Activated T-cell treated with anti-CD3 and anti-CD28 coated beads for 24 hours (primary cell): ENCODE measurements around the gene JDP2.

Experiments used
- DNase-seq: peaks from one replicate; pipeline ENCODE4 v3.0.0-alpha.2; 2020; ENCODE audit warnings: low read depth

JDP2 gene

DNA sequence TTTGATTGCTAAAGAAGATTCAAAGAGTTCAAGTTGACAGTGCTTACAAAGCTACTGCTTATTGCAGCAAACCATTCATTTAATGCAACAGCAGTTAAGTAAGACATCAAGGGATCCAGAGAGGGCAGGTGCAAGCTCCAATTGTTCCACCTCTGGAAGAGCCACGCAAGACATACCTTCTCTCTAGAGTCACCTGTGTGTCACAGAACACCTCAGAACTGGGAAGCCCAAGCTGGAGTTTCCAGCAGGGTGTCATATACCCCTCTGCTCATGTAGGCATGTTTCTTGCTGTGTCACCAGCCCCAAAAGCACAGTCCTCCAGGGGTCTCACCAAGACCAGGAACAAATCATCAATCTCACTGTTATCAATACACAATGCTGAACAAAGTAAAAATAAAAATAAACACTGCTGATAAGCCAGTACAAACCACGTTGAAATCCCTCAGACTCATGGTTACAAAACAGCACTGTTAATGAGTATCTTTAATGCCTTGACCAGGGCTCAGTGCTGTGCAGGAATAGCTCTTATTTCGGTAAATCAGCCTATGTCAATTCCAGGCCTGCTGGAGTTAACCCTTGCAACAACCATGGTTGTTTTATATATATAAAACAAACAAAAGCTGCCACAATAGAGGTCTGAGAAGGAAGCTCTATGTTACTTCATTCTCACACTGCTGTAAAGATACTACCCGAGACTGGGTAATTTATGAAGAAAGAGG, 57.0 kb downstream of the JDP2 start:
- DNase-seq = no peak

DNA sequence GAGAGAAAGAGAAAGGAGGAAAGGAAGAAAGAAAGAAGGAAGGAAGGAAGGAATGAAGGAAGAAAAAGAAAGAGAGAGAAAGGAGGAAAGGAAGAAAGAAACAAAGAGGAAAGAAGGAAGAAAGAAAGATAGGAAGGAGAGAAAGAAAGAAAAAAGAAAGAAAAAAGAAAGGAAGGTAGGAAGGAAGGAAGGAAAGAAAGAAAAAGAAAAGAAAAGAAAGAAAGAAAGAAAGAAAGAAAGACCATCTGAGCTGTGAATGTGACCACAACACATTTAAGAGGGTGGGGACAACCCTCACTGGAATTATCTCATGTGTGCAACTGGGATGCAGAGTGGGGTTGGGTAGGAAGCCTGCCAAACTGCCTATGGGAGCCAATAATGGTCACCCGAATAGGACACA, 58.5 kb downstream of the JDP2 start:
- no peak for DNase-seq

DNA sequence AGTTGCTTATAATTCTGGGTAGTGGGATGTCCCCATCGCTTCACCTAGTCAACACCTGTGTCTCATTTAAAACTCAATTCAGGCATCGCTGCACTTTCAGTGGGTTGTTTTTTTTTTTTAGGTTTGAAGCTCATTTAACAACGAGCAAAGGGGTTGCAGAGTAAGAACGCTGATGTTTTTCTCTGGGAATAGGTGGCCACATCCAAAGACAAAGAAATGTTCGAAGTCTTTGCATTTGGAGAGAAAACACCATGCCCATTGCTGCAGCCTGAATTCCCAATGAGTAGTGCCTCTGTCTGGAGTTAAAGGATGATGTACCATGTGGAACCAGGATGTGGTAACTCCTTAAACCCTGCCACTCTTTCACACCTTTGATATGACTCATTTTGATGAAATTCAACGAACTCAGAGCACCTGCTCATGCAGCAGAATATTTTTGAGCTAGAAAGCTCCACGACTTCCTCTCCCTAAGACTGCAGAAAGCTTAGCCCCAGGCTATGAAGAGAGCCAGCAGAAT, 59.4 kb downstream of the JDP2 start:
- DNase-seq = no peak

DNA sequence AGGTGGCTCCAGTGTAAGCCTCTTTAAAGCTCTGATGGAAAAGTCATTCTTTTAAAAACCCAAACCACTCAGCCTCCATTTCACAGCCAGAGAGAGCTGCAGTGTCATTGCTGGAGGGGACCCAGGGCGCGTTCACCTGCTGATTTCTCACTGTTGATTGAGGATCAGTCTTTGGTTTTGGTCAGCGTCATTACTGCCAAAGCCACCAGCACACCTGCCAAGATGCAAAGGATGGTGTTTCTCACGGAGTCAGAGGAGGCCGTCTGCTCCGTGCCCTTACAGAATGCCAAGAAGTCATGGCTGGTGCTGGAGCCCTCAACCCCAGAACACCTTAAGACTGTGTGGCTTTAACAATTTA, 61.6 kb downstream of the JDP2 start:
- no peak for DNase-seq

DNA sequence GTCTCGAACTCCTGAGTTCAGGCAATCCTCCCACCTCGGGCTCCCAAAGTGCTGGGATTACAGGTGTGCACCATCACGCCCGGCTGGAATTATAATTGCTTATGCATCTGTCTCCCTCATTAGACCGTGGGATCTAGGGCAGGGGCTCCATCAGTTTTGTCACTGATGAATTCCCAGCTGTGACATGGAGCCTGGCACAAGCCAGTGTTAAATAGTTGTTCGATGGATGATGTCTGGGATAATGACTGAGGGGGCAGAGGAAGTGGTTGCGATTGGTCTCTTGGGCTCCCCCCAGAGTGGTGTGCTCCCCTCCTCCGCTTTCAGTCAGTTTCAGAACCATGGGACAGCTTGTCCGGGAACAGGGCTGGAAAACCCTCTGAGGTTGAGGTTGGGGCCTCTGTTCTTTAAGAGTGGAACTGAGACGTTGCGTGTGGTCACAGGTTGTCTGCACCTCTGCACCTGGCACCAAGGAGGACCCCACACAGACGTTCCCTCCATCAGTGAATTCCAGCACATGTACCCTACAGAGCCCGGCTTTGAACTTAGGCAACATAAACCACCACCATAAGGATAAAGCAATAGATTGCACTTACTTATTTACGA, 63.7 kb downstream of the JDP2 start:
- DNase-seq = no peak

DNA sequence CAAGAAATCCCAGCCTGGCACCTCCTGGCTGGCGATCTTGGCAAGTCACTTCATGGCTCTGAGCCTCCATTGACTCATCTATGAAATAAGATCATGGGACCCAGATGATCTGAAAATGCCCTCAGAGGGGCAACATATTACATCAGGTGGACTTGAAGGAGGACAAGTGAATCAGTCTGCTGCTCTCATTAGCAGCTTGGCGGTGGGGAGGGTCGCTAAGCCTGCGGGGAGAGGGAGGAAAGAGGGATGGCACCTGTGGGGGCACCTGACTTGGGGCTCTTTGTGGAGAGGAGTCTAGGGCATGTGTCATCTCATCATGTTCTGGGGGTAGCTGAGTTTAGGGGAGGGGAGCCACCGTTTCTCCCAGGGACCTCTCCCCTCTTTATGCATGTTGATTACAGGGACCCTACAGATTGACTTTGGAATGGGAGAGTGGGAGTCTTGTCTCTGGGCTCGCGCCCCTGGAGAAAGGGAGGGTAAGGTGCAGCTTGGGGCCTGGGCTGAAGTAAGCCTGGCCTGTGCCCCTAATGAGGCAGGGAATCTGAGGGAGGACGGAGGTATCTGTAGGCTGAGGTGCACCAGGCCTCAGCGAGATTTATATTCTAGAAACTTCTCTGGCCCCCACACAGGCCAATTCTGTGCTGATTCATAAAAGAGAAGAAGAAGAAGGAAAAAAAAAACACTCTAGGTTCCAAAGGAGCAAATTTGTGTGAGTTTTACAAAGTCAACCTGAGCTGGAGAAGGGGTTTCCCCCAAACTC, 65.2 kb downstream of the JDP2 start:
- DNase-seq = no peak

DNA sequence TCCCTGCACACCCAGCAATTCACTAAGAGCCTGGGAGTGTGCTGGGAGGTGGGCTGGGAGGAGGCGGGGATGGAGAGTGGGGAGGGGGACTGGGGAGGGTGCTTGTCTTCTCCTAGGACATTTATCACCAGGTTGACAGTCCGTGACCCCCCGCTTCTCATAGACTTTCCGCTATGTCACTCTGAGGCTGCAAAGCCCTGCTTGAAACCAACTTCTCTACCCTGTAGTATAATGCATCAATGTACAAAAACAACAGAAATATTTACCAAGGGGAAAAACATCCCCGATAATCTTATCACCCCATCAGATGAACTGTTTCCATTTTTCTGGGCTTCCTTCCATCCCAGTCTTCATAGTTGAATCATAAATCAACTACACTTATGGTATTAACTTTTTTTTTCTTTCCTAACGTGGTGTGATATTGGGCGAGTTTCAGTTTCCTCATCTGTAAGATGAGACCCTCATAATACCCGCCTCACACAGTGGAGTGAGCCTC, 65.8 kb downstream of the JDP2 start:
- DNase-seq = no peak

DNA sequence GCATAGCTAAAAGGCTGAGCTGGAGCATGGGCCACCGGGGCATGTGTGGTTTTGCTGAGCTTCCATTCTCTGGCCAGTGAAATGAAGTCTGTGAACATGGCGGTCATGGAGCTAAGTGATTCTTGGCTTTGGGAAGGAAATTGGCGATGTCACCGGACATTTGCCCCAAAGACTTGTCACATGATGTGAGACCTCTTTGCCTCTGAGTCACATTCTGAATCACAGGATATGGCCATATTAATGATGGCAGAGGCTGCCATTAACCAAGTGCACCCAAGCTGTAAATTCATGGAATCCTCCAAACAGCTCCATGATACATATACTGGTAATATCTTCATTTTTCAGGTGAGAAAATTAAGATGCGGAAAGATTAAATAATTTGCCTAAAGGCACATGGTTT, 67.1 kb downstream of the JDP2 start:
- DNase-seq = no peak

DNA sequence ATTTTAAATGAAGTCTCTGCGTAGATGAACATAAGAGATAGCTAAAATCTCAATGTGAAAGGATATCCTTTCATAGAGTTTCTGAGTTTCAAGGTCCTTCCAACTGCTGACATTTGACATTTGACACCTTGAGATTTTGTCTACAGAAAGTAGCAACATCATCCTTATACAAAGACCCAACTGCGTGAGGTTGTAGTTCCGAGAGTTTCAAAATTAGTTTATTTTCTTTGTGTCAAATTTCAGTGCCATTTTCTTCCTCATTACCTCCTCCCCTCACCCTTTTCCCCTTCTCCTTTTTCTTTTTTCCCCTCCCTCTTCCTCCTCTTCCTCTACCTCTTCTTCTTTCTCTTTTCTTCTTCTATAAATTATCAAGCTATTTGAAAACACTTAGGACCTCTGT, 67.6 kb downstream of the JDP2 start:
- no peak for DNase-seq

DNA sequence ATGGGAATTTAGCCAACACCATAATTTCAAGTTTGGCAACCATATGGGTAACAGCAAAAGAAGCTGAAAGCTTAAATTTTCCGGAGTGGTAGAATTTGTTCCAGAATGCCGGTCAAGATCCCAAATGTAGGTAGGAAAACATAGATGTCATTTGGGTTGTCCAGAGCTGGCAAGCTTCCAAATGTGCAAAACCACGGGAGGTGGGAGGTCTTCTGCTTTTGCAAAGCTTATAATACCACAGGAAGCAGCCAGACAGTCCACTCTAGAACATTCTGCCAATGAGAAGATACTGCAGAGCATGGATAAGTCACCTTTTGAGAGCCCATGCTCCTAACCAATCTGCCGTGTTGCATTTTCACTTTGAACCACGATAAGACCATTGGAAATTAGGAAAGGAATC, 68.1 kb downstream of the JDP2 start:
- DNase-seq = no peak

DNA sequence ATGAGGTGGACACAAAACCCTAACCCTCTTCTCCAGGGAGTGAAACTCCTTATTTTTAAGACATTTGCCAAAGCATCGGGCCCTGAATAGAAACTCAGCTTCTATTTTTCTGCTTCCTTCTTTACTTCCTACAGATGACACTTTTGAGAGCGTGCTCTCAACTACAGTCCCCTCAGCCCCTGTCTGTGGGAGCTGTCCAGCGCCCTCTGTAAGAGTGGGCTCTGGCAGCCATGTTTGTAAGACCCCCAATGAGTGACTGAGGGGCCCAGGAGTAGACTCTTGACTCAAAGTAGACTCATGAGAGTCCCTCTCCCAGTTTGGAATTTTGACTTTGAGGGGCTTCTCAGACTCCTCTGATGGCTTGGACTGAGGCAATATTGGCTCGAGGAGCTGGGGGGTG, 68.9 kb downstream of the JDP2 start:
- DNase-seq = no peak

DNA sequence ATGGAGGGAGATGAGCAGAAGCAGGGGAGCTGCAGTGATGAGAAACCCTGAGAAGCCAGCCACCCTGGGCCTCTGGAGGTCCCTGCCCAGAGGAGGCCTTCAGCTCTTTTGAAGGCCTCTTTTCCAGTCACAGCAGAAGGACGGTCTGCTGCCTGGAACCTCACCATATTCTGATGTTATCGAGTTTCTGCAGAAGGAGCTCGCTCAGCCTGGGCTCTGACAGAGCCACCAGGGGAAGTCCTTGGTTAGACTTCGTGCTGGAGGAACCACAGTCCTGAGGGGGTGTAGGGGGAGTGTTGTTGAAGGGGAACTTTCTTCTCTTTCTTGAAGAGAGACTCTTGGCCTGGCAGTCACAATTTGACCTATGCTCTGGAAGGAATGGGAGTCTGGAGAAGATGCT, 69.4 kb downstream of the JDP2 start:
- no peak for DNase-seq

DNA sequence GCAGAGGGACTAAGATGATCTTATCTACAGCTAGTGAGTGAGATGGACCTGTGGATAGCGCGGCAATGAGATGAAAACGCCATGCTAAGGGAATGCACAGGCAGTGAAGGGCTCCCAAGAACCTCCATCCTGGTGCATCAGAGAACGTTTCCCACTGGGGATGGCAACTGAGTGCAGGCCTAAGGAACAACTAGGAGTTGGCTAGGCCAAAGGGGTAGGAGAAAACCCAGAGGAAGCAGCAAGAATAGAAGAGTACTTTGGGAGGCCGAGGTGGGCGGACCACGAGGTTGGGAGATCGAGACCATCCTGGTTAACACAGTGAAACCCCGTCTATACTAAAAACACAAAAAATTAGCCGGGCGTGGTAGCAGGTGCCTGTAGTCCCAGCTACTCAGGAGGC, 69.9 kb downstream of the JDP2 start:
- DNase-seq = no peak

DNA sequence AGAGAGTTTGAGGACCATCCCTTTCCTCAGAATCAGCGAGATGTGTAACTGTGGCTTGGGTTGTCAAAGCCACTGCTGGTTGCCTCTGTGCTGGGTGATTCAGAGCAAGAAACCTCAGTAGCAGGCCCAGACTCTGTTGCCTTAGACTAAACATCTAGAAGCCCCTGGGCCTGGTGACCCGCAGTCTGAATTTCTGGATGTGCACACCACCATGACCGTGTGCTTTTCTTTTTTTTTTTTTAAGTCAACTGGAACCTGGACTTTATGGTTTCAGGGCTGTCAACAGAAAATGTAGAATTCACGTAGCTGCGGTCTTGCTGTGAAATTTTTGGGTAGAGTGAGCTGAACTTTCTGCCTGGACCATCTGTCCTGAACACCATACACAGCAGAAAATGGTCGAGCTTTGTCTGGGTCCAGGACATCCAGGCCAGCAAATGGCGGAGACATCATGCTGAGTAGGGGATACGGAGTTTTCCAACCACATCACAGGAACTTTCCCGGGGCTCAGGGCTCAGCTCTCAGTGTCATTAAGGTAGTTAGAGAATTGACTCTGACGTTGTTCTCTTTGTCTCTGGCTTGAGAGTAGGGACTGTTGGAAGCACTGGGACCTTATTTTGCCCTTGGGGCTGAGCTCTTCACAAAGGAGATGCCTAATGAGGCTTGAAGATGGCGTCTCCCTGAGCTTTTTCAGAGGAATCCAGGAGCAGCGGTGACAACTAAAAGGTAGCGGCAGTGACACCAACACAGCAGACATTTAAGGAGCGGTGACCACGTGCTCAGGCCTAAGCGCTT, 71.5 kb downstream of the JDP2 start:
- DNase-seq = no peak

DNA sequence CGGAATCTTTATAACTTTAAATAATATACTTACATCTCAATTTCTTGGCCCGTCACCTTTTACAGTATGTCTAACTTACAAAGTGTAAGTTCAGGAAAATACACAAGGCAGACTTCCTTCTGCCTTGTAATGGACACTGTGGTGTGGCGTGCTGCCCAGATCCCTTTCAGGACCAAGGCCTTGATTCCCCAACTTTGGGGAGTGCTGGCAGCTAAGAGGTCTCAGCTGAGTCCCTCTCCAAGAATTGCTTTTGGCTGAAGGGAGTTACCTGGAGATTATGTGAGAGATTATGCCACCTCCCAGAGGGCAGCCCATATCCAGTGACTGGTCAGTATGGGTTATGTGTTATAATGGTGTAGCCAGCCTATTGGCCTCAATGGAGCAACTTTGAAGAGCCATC, 73.3 kb downstream of the JDP2 start:
- DNase-seq = no peak

DNA sequence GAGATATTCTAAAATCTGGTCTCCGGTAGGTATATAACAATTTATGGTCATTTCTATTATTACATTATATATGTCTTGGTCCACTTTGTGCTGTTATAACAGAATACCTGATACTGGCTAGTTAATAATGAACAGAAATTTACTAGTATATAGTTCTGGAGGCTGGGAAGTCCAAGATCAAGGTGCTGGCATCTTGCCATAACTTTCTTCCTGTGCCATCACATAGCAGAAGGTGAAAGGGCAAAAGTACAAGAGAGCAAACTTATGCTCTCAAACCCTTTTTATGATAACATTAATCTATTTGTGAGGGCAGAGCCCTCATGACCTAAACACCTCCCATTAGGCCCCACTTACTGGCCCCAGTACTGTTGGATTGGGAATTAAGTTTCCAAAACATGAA, 76.6 kb downstream of the JDP2 start:
- DNase-seq = no peak

DNA sequence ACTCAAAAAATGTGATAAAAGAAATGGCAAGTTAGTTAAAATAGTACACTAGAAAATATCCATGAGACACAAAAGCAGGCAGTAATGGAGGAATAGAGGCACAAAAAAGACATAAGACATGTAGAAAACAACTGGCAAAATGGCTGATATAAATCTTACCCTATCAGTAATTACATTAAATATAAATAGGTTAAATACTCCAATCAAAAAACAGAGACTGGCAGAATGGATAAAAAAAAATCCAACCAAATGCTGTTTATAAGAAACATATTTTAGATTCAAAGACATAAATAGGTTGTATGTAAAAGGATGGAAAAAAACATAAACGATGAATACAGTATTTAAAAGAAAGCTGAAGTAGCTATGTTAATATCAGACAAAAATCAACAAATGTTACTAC, 79.1 kb downstream of the JDP2 start:
- DNase-seq = no peak

DNA sequence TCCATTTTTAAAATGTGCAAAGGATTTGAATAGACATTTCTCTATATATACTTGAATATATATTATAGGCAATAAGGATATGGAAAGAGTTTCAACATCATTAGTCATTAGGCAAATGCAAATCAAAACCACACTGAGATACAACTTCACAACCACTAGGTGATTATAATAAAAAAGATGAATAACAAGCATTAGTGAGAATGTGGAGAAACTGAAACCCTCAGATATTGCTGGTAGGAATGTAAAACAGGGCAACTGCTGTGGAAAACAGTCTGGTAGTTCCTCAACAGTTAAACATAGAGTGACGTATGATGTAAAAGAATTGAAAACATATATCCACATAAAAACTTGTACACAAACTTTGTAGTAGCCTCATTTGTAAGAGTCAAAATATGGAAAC, 82.7 kb downstream of the JDP2 start:
- no peak for DNase-seq

DNA sequence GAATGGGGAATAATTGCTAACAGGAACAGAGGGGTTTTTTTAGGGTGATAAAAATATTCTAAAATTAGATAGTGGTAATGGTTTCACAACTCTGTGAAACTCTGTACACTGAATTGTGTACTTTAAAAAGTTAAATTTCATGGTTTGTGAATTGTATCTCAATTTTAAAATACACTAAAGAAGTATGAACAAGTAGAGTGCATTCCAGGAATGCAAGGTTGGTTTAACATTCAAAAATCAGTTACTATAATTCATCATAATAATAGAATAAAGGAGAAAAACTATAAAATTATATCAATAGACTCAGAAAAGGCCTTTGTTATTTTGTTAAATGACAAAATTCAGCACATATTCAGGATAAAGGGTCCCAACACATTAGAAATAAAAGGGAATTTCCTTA, 83.4 kb downstream of the JDP2 start:
- DNase-seq = no peak

DNA sequence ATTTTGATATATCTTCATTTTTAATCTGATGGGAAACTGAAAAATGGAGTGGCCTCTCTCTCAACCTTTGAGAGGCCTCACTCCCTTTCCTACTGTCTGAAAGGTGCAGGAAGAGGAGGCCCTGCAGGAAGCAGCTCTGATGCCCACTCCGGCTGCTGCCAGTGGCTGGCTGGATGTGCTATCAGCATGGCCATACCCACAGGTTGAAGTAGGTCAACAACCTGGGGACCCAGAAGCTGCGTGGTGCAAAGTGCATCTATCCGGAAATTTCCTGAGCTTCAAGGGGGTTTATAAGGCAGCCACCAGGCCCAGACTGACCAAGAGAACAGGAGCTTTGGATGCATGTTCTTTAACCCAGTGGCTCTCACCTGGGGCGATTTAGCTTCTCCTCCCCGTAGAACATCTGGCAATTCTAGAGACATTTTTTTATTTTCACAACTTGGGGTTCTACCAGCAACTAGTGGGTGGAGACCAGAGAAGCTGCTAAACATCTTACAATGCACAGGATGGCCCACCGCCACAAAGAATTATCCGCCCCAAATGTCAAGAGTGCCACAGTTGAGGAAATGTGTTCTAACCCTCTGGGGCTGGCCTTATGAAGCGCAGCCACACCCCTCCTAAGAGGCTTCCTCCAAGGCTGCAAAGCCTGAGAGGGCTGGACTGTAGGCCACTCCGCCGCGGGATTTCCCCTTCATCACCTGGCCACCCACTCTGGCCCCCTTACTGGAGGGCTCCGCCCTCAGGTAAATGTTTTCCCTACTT, 86.3 kb downstream of the JDP2 start:
- no peak for DNase-seq
